Common myeloid progenitor, CD34-positive (primary cell): Measurements from ENCODE around the gene DNAI7. TPM values are rescaled to one million over a fixed set of nuclear protein-coding genes. Genes with fewer than 3 reads are reported as not detected.
A peak's percentile ranks its signal among the peaks of the same experiment; 100 is the strongest.

ENCODE experiments used
- CTCF ChIA-PET: fragments of 350-600 bp; sonication (Branson Sonifier 250); formaldehyde crosslinking; loops from one replicate; lab custom pipeline; 2021; ENCODE audit warnings: antibody characterized with exemption; lab: Charles Lee
- POLR2A ChIA-PET: fragments of 350-600 bp; sonication (Branson Sonifier 250); formaldehyde crosslinking; loops from one replicate; lab custom pipeline; 2021; ENCODE audit warnings: antibody characterized with exemption; lab: Charles Lee
- DNase-seq, 3 donors: peaks; one replicate each; pipeline versions ENCODE4 v3.0.0 to v3.0.0-alpha.2; 2013
- H3K27ac ChIP-seq, 2 experiments: 1 replicate in 1 of 2; 2 replicates in 1 of 2; pipeline ENCODE4 v1.7.0; 2013; ENCODE audit warnings: inconsistent platforms in 2 of 2, low read length in 2 of 2, mild to moderate bottlenecking in 2 of 2, low read depth in 1 of 2, moderate library complexity in 1 of 2; ENCODE audit not compliant: severe bottlenecking in 2 of 2, insufficient read depth in 1 of 2, poor library complexity in 1 of 2
- H3K27me3 ChIP-seq, 5 experiments: replicated peaks in 2 of 5; 1 replicate in 3 of 5; 2 replicates in 2 of 5; pipeline versions ENCODE4 v1.6.1 to v1.7.0; 2013; ENCODE audit warnings: low read length in 4 of 5, mild to moderate bottlenecking in 2 of 5, moderate library complexity in 2 of 5, inconsistent platforms in 1 of 5; ENCODE audit not compliant: insufficient read depth in 5 of 5, control insufficient read depth in 4 of 5
- H3K36me3 ChIP-seq, 4 experiments: 1 replicate in 2 of 4; 2 replicates in 2 of 4; pipeline versions ENCODE4 v1.6.1 to v1.7.0; 2013; ENCODE audit warnings: low read length in 3 of 4, control low read depth in 1 of 4, mild to moderate bottlenecking in 1 of 4; ENCODE audit not compliant: control insufficient read depth in 4 of 4, insufficient read depth in 4 of 4
- H3K4me1 ChIP-seq, 4 experiments: 1 replicate in 3 of 4; 2 replicates in 1 of 4; pipeline versions ENCODE4 v1.6.1 to v1.7.1; 2013; ENCODE audit warnings: low read length in 3 of 4, mild to moderate bottlenecking in 3 of 4, control low read depth in 1 of 4, inconsistent platforms in 1 of 4, moderate library complexity in 1 of 4; ENCODE audit not compliant: control insufficient read depth in 4 of 4, insufficient read depth in 4 of 4; ENCODE audit errors: control extremely low read depth in 1 of 4
- H3K4me3 ChIP-seq, 7 experiments: 1 replicate in 4 of 7; 2 replicates in 3 of 7; pipeline versions ENCODE4 v1.5.1 to v1.7.0; 2013; ENCODE audit warnings: mild to moderate bottlenecking in 7 of 7, low read length in 6 of 7, moderate library complexity in 6 of 7, inconsistent platforms in 2 of 7, low read depth in 2 of 7, control low read depth in 1 of 7; ENCODE audit not compliant: insufficient read depth in 4 of 7, control insufficient read depth in 1 of 7; ENCODE audit errors: extremely low read depth in 1 of 7
- H3K9me3 ChIP-seq, 5 experiments: 1 replicate in 4 of 5; 2 replicates in 1 of 5; pipeline versions ENCODE4 v1.6.1 to v1.7.1; 2013; ENCODE audit warnings: low read length in 4 of 5, mild to moderate bottlenecking in 2 of 5, inconsistent platforms in 1 of 5, low read depth in 1 of 5, moderate library complexity in 1 of 5; ENCODE audit not compliant: control insufficient read depth in 4 of 5, insufficient read depth in 2 of 5; ENCODE audit errors: control extremely low read depth in 1 of 5
- WGBS: methylation state at CpG from one replicate; pipeline ENCODE4 v1.1.5; 2013; ENCODE audit not compliant: insufficient coverage; 5-methylcytosine and 5-hydroxymethylcytosine counted together
- polyA plus RNA-seq: library from polyadenylated mRNA; unstranded; fragments of 120-200 nt; gene quantifications from one replicate; pipeline ENCODE4 v1.2.1, GENCODE V29; 2013

The DNAI7 gene, protein sequence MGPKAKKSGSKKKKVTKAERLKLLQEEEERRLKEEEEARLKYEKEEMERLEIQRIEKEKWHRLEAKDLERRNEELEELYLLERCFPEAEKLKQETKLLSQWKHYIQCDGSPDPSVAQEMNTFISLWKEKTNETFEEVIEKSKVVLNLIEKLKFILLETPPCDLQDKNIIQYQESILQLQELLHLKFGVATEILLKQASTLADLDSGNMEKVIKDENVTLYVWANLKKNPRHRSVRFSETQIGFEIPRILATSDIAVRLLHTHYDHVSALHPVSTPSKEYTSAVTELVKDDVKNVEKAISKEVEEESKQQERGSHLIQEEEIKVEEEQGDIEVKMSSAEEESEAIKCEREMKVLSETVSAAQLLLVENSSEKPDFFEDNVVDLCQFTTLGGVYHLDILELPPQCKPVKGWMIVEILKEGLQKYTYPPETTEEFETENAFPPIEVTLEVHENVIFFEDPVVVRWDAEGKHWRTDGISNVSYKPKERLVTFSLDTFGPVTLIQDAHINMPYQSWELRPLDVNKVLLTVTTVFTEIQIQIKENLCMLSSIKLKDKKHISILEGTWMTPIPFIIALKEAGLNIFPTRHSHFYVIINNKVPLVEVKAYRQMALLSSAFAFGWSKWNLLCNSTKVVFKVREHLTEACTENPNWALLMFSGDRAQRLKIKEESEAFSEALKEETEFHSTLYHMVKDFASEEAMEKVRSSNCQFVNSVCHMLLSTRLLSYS
- 3.4 TPM for polyA plus RNA-seq

DNA sequence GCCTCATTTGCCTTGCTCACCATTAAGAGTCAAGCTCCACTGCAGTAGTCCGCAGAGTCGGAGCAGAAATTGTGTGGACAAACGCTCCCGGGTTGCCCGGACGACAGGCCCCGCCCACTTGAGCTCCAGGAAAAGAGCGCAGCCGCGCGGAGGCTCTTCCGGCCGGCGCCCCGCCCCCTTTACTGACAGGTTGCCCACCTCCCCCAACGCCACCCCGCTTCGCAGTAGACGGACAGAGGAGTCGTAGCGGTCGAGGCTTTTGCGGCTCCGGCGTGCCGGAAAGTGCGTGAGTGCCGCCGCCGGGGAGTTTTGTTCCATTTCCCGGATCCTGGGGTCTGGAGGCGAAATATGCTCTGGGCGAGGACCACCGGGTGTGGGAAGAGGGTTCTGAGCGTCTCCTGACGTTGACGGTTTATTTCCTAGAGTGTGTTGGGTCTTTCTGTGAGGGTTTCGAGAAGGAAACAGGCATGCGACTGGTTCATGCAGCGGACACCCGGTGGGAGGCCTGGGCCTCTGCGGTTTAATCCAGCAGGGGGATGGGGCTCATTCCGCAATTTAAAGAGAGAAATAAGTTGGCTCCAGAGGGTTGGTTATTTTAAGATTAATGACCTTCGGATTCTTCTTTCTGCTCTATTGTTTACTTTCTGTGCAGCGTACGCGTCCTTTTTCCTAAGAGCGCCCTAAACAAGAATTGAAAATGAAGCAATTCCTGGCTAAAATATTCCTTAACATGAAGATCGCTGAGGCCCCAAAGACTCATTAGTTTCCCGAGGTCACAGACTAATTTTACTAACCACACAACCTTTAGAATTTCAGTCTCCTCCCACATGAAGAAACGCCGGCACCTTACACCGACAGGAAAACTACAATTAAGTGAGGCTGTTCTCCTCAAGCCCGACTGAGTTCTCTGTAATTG, at the start of gene DNAI7, which contains the start of gene ETFRF1:
TSS of gene DNAI7 (minus strand) at position 105 of the 916 bp plus-strand sequence. CDS start at position 23, 82 bp downstream.
TSS of gene ETFRF1 (plus strand) at position 182 of the 916 bp plus-strand sequence. CDS start 8,720 bp downstream, outside the sequence.
- Histone ChIP-seq H3K4me3 (peak within 1 kb of the TSS; percentile 80 to 97 (median 92)), H3K9me3 (no peaks in the 10 kb centered on the region), H3K27me3 (no peaks in the 10 kb centered on the region), H3K36me3 (no peaks in the 10 kb centered on the region), H3K27ac (peak within 1 kb of the TSS; percentile 97), H3K4me1 (peaks cover 21 to 33% (median 26%) of the 10 kb centered on the region in 4 experiments)
- WGBS = 0% methylated on average over 44 of the region's 54 CpGs
- ChIA-PET CTCF (interaction anchor here (0.7 to 2.2 kb wide), 7 partner anchors 11 to 195 kb away, joined by 3 to 12 read pairs (median 3); no protein-coding TSS in a partner anchor), POLR2A (interaction anchor here (0.5 to 1.1 kb wide), 4 partner anchors 9 to 298 kb away, joined by 3 to 6 read pairs (median 4); no protein-coding TSS in a partner anchor)
- peak; percentile 97 to 99 (median 98) for DNase-seq

DNA sequence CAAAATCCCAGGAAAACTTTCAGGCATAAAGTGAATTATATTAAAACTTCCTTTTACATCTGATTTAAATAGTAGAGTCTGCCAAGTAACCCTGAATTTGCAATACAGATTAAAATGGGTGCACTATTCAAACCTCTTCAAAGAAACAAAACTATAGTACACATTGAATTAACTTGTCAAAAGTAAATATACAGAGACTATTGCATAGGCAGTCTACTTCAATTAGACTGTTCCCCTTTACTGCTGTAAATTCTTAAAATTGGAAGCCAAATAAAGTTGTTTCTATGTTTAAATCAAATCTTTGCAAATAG, 48.7 kb upstream of the DNAI7 start:
- peaks cover 0 to 2% (median under 1%) of the 10 kb centered on the region in 4 experiments for H3K4me1 ChIP-seq
- DNase-seq = no peak
- no peak overlapping the region for H3K27ac ChIP-seq
- no peaks in the 10 kb centered on the region for H3K27me3 ChIP-seq
- ChIA-PET CTCF (no interaction called here), POLR2A (no interaction called here)
- H3K4me3 ChIP-seq = no peak overlapping the region
- no peaks in the 10 kb centered on the region for H3K9me3 ChIP-seq
- H3K36me3 ChIP-seq = peaks cover 4 to 22% (median 14%) of the 10 kb centered on the region in 4 experiments

DNA sequence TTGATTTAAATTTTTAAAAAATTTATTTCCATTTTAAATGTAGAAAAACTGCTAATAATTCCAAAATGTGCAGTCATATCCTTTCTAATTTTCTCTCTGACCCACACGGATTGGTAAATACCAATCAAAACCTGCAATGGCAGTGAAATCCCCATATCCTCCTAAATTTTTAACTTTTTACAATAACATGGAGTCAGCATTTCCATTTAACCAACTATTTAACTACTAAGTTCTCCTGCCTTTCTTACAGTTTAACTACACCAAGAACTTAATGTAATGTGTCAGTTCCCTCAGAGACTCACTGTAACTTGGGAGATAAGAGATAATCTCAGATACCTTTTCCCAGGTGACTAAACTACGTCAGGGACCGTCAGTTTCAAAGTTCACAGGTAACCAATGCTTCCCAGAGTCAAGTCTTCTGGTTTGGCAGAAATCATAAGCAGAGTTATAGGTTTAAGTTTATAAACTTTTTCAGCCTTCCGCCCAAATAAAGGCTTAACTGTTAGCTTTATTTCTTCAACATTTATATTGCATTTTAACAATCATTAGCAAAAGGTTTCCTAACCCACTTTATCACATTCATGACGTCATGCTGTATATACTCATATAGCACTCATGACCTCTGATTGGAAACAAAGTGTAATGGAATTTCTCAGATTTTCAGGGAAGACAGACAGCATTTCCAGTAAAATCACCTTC, 48.2 kb upstream of the DNAI7 start:
- no peaks in the 10 kb centered on the region for H3K4me1 ChIP-seq
- WGBS = 92% methylated on average over 4 of the region's 5 CpGs
- DNase-seq = no peak
- H3K27ac ChIP-seq = no peak overlapping the region
- peaks cover 4 to 22% (median 13%) of the 10 kb centered on the region in 4 experiments for H3K36me3 ChIP-seq
- no peak overlapping the region for H3K4me3 ChIP-seq
- ChIA-PET POLR2A (no interaction called here), CTCF (interaction anchor here (0.9 to 2.3 kb wide), 2 partner anchors 122 to 347 kb away, joined by 3 to 5 read pairs; no protein-coding TSS in a partner anchor)
- H3K27me3 ChIP-seq = no peaks in the 10 kb centered on the region
- H3K9me3 ChIP-seq = no peaks in the 10 kb centered on the region

DNA sequence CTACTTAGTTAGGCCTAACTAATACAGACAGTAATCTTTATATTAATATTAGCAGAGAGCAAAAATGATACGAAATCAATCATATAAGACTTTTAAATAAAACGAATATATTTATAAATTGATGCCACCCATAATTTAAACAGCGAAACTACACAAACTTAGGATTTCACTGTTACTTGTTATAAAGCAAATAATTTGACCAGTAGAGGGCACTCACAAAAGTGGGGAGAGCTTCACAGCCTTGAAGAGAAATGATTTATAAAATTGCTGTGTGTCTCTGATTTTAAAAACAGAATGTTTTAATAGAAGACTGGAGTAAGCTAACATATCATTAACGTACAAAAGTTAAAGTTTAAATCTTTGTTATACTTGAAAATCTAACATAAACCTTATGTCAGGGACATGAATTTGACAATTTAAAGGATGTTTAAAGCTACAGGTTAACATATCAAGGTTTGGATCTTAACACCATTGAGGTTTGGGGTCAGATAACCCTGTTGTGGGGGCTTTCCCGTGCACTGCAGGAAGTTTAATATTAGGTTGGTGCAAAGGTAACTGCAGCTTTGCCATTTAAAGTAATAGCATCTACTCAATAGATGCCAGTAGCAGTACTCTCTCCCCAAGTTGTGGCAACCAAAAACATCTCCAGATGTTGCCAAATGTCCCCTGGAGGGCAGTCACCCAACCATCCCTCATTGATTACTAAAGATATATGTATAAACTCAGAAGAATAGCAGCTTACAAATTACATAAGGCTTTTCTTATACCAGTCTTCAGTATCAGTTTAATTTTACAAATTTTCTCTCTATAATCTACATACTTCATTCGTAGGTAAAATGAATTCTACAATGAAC, 46.4 kb upstream of the DNAI7 start:
- ChIA-PET CTCF (interaction anchor here (0.6 to 2.3 kb wide), 13 partner anchors 8 to 160 kb away, joined by 3 to 9 read pairs (median 5); partner anchors contain the start of gene KRAS), POLR2A (interaction anchor here (0.5 to 1.5 kb wide), 2 partner anchors 124 to 146 kb away, joined by 6 to 7 read pairs; no protein-coding TSS in a partner anchor)
- Histone ChIP-seq H3K4me3 (no peak overlapping the region), H3K36me3 (peaks cover 4 to 30% (median 21%) of the 10 kb centered on the region in 4 experiments), H3K9me3 (no peaks in the 10 kb centered on the region), H3K27ac (no peak overlapping the region), H3K4me1 (no peaks in the 10 kb centered on the region), H3K27me3 (no peaks in the 10 kb centered on the region)
- WGBS = no CpG with 5 or more reads among the region's 6 CpGs
- DNase-seq = peak; percentile 59 to 78 (median 74)

GRCh38 chr12:25236626-25237025, 41.7 kb upstream of the DNAI7 start:
- Histone ChIP-seq H3K4me1 (no peaks in the 10 kb centered on the region), H3K4me3 (no peak overlapping the region), H3K27me3 (no peaks in the 10 kb centered on the region), H3K36me3 (peaks cover 0 to 38% (median 23%) of the 10 kb centered on the region in 4 experiments), H3K9me3 (no peaks in the 10 kb centered on the region), H3K27ac (no peak overlapping the region)
- 88% methylated on average over 1 of the region's 4 CpGs for WGBS
- DNase-seq = no peak
- ChIA-PET POLR2A (interaction anchor here (0.6 kb wide), 1 partner anchor 160 kb away, joined by 10 read pairs; no protein-coding TSS in a partner anchor), CTCF (interaction anchor here (1.3 to 1.4 kb wide), 2 partner anchors 12 to 17 kb away, joined by 3 to 4 read pairs; no protein-coding TSS in a partner anchor)
